ENCODE measurements around the gene TTC4.

The TTC4 gene, protein sequence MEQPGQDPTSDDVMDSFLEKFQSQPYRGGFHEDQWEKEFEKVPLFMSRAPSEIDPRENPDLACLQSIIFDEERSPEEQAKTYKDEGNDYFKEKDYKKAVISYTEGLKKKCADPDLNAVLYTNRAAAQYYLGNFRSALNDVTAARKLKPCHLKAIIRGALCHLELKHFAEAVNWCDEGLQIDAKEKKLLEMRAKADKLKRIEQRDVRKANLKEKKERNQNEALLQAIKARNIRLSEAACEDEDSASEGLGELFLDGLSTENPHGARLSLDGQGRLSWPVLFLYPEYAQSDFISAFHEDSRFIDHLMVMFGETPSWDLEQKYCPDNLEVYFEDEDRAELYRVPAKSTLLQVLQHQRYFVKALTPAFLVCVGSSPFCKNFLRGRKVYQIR

GRCh38 chr1:54715493-54716298 lies at the start of gene TTC4:
TSS of gene TTC4 (plus strand) at chr1:54715861. CDS start at chr1:54715909, 48 bp downstream.
- peak; percentile 69 for DNase-seq

- DNase-seq, result no peak
Measured at GRCh38 chr1:54666333-54666732, 49.3 kb upstream of the TTC4 start.

- DNase-seq, result no peak
Measured at GRCh38 chr1:54667797-54668196, 47.9 kb upstream of the TTC4 start.

DNA sequence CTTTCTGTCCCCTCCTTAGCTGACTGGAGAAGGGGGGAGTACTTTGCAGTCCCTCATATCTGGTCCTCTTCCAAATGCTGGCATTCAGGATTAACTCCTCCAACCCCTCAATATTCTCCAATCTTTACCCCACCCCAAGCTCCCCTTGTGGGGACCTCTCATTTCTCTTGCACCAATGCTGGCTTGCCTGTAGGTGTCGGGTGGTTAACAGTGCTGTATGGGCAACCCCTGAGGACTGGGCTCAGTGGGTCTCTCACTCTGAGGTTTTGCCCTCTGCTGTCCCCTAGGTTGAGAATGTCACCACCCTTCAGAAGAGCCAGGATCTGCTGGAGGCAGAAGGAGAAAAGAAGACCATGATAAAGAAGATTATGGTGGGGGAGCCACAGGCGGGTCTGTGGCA lies 47.1 kb upstream of the TTC4 start:
- no peak for DNase-seq

DNA sequence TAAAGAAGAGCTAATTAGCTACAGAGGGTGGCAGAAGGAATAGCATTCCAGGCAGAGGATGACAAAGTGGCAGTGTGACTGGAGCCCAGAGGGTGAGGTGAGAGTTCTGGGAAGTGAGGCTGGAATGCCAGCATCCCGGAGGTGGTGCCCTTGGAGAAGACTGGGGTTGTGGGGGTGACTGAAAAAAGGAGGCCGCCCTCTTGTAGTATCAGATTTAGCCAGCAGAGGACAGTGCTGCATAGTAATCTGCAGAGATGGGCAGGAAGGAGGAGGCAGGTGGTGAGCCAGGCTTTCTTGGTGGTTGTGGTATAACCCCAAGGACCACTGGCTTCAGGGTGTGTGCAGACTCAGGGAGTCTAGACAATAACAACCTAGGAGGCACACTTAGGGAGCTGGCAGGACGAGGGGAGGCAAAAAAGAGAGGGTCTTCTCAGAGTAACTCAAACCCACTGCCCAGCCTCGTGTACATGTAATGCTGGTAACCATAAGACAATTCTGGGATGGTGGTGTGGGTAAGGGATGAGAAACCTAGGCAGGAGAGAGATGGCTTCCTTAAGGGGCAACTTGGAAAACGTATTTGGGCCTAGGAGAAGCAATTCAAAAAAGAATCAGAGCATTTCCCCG lies 43.6 kb upstream of the TTC4 start:
- peak; percentile 53 for DNase-seq

DNA sequence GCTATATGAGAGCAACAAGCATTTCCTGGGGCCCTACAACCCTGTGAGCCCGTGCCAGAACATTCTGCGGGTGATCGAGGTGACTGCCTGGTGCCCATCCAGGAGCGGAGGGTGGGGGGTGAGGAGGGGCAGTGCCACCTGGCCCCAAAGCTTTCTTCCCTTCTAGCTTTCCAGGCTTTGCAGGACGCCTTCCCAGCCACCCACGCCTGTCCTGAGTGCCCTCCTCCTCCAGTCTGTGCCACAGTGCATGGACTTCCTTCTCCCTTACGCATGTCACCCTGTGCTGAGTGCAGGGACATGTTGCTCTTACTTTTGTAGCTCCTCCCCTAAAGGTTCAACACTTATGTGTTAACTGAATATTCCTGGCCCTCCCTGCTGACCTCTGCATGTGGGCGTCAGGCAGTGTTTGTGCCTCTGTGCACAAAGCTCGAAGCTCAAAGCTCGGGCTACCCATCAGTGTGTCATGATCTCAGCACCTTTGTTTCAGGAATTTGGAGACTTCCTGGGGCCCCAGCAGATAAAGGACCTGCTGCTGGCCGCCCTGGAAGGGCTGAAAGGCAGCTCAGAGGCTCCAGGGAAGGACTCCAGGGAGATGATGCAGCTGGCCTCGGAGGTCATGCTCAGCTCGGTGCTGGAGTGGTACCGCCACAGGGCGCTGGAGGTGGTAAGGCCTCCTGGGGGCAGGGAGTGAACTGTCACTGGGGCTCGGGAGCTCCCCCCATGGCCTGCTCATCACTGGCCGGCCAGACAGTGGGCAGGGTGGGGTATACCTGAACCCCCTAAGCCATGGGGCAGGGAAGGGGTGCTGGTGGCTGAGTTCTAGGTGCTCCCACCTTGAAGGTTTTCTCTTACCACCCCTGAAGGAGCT lies 36.7 kb upstream of the TTC4 start:
- no peak for DNase-seq

DNA sequence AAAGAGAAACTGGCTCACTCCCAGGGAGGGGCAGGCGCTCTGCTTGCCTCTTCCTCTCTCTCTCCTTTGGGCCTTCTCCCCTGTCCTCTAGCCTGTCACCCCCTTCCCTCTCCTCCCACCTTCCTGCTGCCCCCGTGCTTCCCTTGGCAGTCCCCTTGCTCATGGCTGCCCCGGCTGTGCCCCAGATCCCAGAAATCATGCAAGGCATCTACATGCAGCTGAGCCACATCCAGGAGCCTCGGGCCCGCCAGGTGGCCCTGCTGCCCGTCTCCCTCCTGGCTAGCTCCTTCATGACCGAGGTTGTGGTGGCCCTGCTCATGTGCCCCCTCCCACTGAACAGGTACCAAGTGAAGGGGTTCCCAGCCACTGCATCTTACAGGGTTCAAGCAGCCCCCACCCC lies 36.0 kb upstream of the TTC4 start:
- DNase-seq, result no peak

DNA sequence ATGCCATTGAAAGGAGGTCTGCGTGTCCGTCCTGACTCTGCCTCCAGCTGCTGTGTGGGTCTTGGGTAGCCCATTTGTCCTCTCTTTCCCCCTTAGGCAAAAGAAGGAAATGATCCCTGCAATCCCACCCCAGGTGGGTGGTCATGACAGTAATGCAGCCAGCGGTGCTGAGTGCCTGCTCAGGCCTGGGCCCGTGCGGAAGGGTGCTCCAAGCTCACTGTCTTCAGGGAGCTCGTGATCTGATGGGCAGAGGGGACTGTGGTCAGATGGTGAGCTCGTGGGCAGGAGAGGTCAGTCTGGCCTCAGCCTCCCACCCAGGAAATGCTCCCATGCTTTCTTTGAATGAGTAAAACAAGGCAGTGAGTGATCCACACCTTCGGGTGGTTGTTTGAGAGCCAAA lies 35.3 kb upstream of the TTC4 start:
- DNase-seq, result no peak

- DNase-seq, result no peak
Measured at GRCh38 chr1:54681358-54681757, 34.3 kb upstream of the TTC4 start.

DNA sequence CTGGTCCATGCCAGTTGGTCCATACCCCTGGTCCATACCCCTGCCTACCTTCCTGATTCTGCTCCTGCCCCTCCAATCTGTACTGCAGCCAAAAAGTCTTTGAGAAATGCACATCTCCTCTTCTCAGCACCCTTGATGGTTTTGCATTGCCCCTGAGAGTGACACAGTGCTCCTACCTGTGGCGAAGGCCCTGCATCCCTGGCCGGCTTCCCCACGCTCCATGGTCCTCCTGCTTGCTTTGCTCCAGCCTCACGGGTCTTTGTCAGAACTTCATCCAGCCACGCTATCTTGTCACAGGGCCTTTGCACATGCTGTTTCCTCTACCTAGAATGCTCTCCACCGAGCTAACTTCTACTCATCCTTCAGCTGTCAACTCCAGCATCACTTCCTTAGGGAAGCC lies 32.2 kb upstream of the TTC4 start:
- DNase-seq, result no peak

- no peak for DNase-seq
Measured at GRCh38 chr1:54685335-54685905, 30.2 kb upstream of the TTC4 start.

- DNase-seq, result no peak
Measured at GRCh38 chr1:54686155-54686554, 29.5 kb upstream of the TTC4 start.

DNA sequence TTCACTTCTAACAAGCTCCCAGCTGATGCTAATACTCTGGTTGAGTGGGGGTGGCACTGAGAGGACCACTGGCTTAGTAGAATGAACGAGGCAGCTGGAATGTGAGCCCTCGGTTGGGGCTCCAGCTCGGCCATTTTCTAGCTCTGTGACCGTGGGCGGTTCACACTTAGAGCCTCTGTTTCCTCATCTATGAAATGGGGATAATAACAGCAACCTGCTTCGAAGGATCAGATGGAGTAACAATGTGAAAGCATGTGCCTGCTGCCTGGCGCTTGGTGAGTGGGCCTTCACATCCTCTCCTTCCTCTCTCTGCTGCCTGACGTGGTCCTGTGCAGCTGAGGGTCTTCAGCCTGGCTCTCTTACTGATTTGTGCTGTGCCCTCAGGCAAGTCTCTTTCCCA lies 20.9 kb upstream of the TTC4 start:
- no peak for DNase-seq

GRCh38 chr1:54695221-54695620 lies 20.4 kb upstream of the TTC4 start:
- DNase-seq, result no peak

- DNase-seq, result no peak
Measured at GRCh38 chr1:54695764-54696163, 19.9 kb upstream of the TTC4 start.

- DNase-seq, result no peak
Measured at GRCh38 chr1:54696262-54696661, 19.4 kb upstream of the TTC4 start.

- DNase-seq, result no peak
Measured at GRCh38 chr1:54697896-54698295, 17.8 kb upstream of the TTC4 start.

DNA sequence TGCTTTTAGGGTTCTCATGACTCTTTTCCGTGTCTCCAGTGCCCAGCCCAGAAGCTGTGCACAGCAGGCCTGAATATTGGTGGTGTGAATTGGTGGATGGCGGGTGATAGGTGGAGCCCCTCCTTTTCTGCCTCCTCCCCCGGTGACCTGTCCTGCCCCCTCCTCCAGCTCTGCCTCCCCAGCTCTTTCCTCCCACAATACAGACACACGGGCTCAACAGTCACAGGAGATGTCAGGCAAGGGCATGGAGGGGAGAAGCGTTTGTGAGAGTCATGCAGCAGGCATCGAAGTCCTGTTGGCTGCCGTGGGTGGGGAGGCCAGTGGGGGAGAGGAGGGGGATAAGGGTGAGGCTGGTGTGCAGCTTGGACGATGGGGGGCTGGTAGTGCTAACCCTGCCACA lies 17.3 kb upstream of the TTC4 start:
- no peak for DNase-seq

- no peak for DNase-seq
Measured at GRCh38 chr1:54699936-54700525, 15.6 kb upstream of the TTC4 start.

GRCh38 chr1:54701066-54701465 lies 14.6 kb upstream of the TTC4 start:
- DNase-seq, result no peak

GRCh38 chr1:54701996-54702395 lies 13.7 kb upstream of the TTC4 start:
- no peak for DNase-seq

DNA sequence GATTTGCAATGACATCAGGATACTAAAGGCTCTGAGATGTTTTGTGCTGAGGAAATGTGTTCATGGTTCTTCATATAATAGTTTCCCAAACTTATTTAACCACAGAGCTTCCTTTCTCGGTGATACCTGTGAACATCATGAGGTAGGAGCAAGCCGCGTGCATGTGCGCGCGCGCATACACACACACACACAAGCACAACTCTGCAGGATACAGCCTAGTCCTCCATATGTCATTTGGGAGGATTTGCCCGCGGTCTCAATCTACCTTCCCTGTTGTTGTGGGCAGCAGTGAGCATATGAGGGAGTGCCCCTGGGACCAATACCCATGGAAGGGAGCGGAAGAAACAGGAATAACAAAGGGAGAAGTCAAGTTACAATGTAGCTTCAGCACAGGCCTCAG lies 12.2 kb upstream of the TTC4 start:
- no peak for DNase-seq
